ENCODE results near the gene HAAO. TPM values are rescaled to one million over a fixed set of nuclear protein-coding genes. Genes with fewer than 3 reads are reported as not detected.

The HAAO gene
- total and polyA plus RNA-seq, 12 donors, result 2.7 to 30.1 (median 12.6) TPM

DNA sequence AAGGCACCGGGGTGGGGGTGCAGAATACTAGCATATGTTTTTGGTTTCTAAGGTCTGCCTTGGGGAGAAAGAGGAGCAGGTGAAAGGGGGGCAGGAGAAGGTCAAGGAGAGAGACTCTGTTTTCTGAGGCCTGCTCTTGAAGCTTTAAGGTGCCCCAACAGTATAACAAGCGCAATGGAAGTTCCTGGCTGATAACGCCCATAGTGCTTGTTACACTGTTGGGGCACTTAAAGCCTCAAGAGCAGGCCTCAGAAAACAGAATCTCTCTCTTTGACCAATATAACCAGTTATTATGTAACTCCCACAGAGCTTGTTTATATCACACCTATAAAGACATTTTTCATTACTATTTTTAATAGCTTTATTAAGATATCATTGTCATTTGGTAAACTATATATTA is 45.0 kb downstream of the HAAO start:
- no peaks in the 10 kb centered on the region for H3K9me3 ChIP-seq (replicated peaks in 1 of 3)
- H3K27me3 ChIP-seq, result no peaks in the 10 kb centered on the region
- no peaks in the 10 kb centered on the region for H3K36me3 ChIP-seq (replicated peaks in 1 of 2)
- H3K4me3 ChIP-seq, result no peak overlapping the region
- 92 to 100% (median 97%) methylated on average over 3 of the region's 3 CpGs for WGBS, 4 donors
- intact Hi-C loops (cut with DNase I), result no loop called here
- peaks cover 0 to 5% of the 10 kb centered on the region in 2 donors for H3K4me1 ChIP-seq (replicated peaks in 1 of 2)
- DNase-seq, result no peak
- no peak for TF ChIP-seq POLR2A (IDR thresholded peaks at IDR 0.05)
- TF ChIP-seq, protein P1, sequence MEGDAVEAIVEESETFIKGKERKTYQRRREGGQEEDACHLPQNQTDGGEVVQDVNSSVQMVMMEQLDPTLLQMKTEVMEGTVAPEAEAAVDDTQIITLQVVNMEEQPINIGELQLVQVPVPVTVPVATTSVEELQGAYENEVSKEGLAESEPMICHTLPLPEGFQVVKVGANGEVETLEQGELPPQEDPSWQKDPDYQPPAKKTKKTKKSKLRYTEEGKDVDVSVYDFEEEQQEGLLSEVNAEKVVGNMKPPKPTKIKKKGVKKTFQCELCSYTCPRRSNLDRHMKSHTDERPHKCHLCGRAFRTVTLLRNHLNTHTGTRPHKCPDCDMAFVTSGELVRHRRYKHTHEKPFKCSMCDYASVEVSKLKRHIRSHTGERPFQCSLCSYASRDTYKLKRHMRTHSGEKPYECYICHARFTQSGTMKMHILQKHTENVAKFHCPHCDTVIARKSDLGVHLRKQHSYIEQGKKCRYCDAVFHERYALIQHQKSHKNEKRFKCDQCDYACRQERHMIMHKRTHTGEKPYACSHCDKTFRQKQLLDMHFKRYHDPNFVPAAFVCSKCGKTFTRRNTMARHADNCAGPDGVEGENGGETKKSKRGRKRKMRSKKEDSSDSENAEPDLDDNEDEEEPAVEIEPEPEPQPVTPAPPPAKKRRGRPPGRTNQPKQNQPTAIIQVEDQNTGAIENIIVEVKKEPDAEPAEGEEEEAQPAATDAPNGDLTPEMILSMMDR (IDR thresholded peaks at IDR 0.05), result no peak
- H3K27ac ChIP-seq, result no peak overlapping the region

DNA sequence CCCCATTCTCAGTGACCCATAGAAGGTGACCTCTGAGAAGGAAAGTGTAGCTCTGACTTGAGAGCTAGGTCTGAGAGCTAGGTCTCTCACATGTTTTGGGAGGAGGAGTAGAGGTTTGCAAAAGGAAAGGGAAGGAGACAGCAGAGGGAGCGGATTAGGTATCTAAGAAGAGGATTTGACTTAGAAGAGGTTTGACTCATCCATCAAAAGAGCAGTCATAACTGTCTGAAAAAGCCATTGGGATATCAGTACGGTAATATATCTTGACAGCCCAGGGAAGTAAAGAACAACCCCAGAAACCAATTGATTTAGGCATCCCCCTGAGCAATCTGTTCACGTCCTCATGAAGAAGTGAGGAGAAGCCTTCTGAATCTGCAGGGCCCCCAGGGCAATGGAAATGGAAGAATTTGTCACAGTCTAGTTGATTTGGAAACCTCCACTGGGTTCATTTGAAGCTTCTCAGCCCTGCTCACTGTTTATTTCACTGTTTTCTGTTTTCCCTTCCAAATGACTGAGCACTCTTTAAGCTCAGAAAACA is 47.8 kb downstream of the HAAO start:
- no peak for TF ChIP-seq POLR2A (IDR thresholded peaks at IDR 0.05)
- TF ChIP-seq, protein P1 (IDR thresholded peaks at IDR 0.05), result no peak
- Histone ChIP-seq H3K4me1 (replicated peaks in 1 of 2) (no peaks in the 10 kb centered on the region), H3K36me3 (replicated peaks in 1 of 2) (peaks cover 0 to 5% of the 10 kb centered on the region in 2 donors), H3K27ac (no peak overlapping the region), H3K9me3 (replicated peaks in 1 of 3) (no peaks in the 10 kb centered on the region), H3K27me3 (no peaks in the 10 kb centered on the region), H3K4me3 (no peak overlapping the region)
- intact Hi-C loops (cut with DNase I), result no loop called here
- 93 to 100% (median 97%) methylated on average over 3 of the region's 3 CpGs for WGBS, 4 donors
- DNase-seq, result no peak

DNA sequence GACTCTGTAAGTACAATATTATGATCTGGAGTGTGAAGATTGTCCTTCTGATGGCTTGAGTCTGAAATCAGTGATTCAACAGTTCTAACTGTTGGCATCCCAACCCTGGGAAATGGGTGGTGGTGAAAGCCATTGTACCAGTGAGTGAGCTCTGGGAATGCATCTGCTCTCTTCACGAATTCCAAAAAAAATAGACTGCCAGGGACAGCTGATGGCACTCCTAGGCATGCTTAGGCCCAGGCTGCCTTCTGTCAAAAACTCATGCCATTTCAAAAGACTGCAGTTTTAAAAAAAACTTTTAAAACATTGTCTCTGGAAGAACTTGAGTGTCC is 48.8 kb downstream of the HAAO start:
- 77 to 94% (median 89%) methylated on average over 1 of the region's 1 CpG for WGBS, 4 donors
- no peak for TF ChIP-seq POLR2A (IDR thresholded peaks at IDR 0.05)
- TF ChIP-seq, protein P1 (IDR thresholded peaks at IDR 0.05), result no peak
- Histone ChIP-seq H3K27me3 (no peaks in the 10 kb centered on the region), H3K36me3 (replicated peaks in 1 of 2) (peaks cover 0 to 8% of the 10 kb centered on the region in 2 donors), H3K27ac (no peak overlapping the region), H3K4me1 (replicated peaks in 1 of 2) (no peaks in the 10 kb centered on the region), H3K9me3 (replicated peaks in 1 of 3) (no peaks in the 10 kb centered on the region), H3K4me3 (no peak overlapping the region)
- DNase-seq, result no peak
- intact Hi-C loops (cut with DNase I), result no loop called here

DNA sequence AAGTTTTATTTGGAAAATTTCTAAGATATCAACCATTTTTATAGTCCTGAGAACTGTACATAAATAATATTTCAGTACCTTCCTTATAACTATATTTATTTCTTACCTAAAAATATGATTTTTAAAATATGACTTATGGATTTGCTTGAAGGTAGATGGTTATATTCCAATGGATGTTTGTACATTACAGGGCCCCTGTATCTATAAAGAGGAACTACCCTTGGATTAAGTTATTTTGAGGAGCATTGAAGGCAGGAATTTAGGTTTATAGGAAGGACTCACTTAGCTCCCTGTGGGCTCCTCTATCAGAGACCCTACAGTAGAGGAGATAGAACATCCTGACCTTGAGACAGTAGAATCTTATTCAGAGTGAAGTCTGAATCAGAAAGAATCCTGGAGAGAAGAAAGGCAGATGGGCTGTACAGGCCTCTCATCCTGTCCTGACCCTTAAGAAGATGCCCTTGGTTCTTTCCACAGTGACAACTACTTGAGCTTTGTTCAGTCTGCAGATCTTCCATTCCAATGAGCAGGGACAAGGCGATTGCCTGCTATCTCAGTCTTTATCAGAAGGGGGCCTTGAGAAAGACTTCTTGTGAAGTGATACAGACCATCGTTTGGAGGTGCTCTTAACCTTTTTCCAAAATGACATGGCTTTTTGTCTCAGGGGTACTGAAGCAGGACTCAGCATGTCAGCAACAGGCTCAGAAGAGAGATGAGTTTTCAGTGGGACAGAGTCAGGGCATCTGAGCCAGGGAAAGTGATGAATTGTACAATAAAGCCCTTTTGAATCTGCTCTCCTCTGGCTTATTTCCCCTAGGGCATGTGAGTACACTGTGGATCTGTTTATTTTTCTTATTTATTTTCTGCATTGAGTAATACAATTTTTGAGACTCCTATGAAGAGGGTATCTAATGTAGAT is 49.4 kb downstream of the HAAO start:
- Histone ChIP-seq H3K27ac (no peak overlapping the region), H3K27me3 (no peaks in the 10 kb centered on the region), H3K9me3 (replicated peaks in 1 of 3) (no peaks in the 10 kb centered on the region), H3K4me1 (replicated peaks in 1 of 2) (no peaks in the 10 kb centered on the region), H3K36me3 (replicated peaks in 1 of 2) (peaks cover 0 to 8% of the 10 kb centered on the region in 2 donors), H3K4me3 (no peak overlapping the region)
- 31 to 67% (median 60%) methylated on average over 2 of the region's 2 CpGs for WGBS, 4 donors
- intact Hi-C loops (cut with DNase I), result no loop called here
- no peak for DNase-seq
- TF ChIP-seq, protein P1 (IDR thresholded peaks at IDR 0.05), result no peak
